GM20000 (cell line): ENCODE measurements around the gene VAV3.

Experiments used
- DNase-seq: peaks from one replicate; pipeline ENCODE4 v3.0.0; 2012; ENCODE audit warnings: low spot score
- TF ChIP-seq, protein P1 (sequence below): IDR thresholded peaks from 2 replicates; pipeline ENCODE4 v1.5.1; 2012; ENCODE audit warnings: mild to moderate bottlenecking, control low read depth; ENCODE audit errors: extremely low read depth, missing control alignments

VAV3 gene

DNA sequence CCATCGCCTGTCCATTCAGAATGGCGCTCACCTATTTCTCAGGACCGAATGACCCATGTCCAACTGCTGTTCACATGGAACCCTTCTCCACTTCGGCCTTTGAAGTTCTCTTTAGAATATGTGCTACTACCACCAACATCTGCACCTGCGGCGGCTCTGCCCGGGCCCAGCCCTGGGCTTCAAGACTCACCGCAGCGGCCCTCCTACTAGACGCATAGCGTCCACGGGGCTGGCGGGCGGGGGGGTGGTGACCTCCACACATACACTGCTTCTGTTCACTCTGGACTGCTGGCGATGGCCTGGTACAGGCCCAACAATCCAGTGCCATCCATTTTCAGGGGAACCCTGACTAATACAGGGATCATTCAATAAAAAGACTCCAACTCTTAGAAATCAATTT, 394.2 kb downstream of the VAV3 start:
- TF ChIP-seq, protein P1, sequence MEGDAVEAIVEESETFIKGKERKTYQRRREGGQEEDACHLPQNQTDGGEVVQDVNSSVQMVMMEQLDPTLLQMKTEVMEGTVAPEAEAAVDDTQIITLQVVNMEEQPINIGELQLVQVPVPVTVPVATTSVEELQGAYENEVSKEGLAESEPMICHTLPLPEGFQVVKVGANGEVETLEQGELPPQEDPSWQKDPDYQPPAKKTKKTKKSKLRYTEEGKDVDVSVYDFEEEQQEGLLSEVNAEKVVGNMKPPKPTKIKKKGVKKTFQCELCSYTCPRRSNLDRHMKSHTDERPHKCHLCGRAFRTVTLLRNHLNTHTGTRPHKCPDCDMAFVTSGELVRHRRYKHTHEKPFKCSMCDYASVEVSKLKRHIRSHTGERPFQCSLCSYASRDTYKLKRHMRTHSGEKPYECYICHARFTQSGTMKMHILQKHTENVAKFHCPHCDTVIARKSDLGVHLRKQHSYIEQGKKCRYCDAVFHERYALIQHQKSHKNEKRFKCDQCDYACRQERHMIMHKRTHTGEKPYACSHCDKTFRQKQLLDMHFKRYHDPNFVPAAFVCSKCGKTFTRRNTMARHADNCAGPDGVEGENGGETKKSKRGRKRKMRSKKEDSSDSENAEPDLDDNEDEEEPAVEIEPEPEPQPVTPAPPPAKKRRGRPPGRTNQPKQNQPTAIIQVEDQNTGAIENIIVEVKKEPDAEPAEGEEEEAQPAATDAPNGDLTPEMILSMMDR = no peak
- DNase-seq = no peak

- no peak for DNase-seq
- TF ChIP-seq, protein P1 = no peak
Measured at GRCh38 chr1:107563441-107563840, 401.5 kb downstream of the VAV3 start.

GRCh38 chr1:107559881-107560280, 405.1 kb downstream of the VAV3 start:
- DNase-seq = no peak
- TF ChIP-seq, protein P1 = no peak

GRCh38 chr1:107557095-107557494, 407.9 kb downstream of the VAV3 start:
- TF ChIP-seq, protein P1 = no peak

DNA sequence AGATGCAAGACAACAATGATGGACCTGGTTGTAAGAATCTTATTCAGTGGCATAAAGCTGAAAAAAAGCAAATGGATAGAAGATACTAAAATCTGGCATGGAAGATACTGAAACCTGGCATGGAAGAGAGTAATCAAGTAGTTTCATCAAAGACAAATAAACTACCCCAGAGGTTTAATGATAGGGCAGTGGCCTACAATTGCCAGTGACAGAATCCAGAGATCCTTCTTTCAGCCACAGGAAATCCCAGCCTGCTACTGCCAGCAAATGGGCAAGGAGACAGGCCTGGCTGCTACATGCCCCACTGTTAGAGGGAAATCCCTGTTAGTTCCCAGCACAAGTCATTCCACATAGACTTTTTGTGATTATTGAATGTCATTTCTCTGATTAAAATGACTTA, 409.4 kb downstream of the VAV3 start:
- TF ChIP-seq, protein P1 = no peak
- DNase-seq = no peak

More at GRCh38 chr1:107557095-107557494, 407.9 kb downstream of the VAV3 start:
- DNase-seq = no peak

- no peak for DNase-seq
- TF ChIP-seq, protein P1 = no peak
Measured at GRCh38 chr1:107552781-107553180, 412.2 kb downstream of the VAV3 start.

GRCh38 chr1:107551456-107551855, 413.5 kb downstream of the VAV3 start:
- TF ChIP-seq, protein P1 = no peak
- no peak for DNase-seq
